BE2C (cell line): ENCODE data around the gene SMAD3.
"Not testable (repeated sequence)": the region's sequence is repeated elsewhere in the genome, so short reads cannot be mapped to it uniquely, and the experiment has no call there.

Experiments
- DNase-seq: peaks from one replicate; pipeline ENCODE4 v3.0.0-alpha.2; 2020
- H3K27me3 ChIP-seq: fragments of 250-450 bp; sonication (Bioruptor Pico); 2 replicates; pipeline ENCODE4 v1.5.1; 2020; ENCODE audit warnings: mild to moderate bottlenecking
- H3K36me3 ChIP-seq: fragments of 250-450 bp; sonication (Bioruptor Pico); 2 replicates; pipeline ENCODE4 v1.5.1; 2020; ENCODE audit warnings: mild to moderate bottlenecking
- H3K4me1 ChIP-seq: fragments of 250-450 bp; sonication (Bioruptor Pico); 2 replicates; pipeline ENCODE4 v1.5.1; 2020
- H3K4me3 ChIP-seq: 2 replicates; pipeline ENCODE4 v1.5.1; 2011; ENCODE audit warnings: low read depth, low read length
- H3K9me3 ChIP-seq: fragments of 250-450 bp; sonication (Bioruptor Pico); 2 replicates; pipeline ENCODE4 v1.5.1; 2020
- CTCF ChIP-seq: IDR thresholded peaks from 2 replicates; pipeline ENCODE4 v1.5.1; 2012; ENCODE audit warnings: mild to moderate bottlenecking, low read depth, low read length

SMAD3 gene

GRCh38 chr15:67070150-67070549, 4.7 kb downstream of the SMAD3 start:
- H3K36me3 ChIP-seq: no peaks in the 10 kb centered on the region; the same call in 1 of the 2 replicates
- H3K27me3 ChIP-seq: no peaks in the 10 kb centered on the region
- DNase-seq: no peak
- H3K4me1 ChIP-seq: no peaks in the 10 kb centered on the region
- no peaks in the 10 kb centered on the region for H3K9me3 ChIP-seq
- TF ChIP-seq CTCF: no peak
- H3K4me3 ChIP-seq: no peak overlapping the region

GRCh38 chr15:67070892-67071664, 5.7 kb downstream of the SMAD3 start:
- DNase-seq: no peak
- H3K27me3 ChIP-seq: no peaks in the 10 kb centered on the region
- H3K4me1 ChIP-seq: no peaks in the 10 kb centered on the region
- H3K9me3 ChIP-seq: no peaks in the 10 kb centered on the region
- H3K36me3 ChIP-seq: no peaks in the 10 kb centered on the region; the same call in 1 of the 2 replicates
- TF ChIP-seq CTCF: no peak
- no peak overlapping the region for H3K4me3 ChIP-seq

- H3K4me3 ChIP-seq: no peak overlapping the region
Observed at GRCh38 chr15:67072442-67072841, 7.0 kb downstream of the SMAD3 start.

GRCh38 chr15:67072958-67073357, 7.6 kb downstream of the SMAD3 start:
- Histone ChIP-seq H3K4me1 (no peaks in the 10 kb centered on the region; the same call in 1 of the 2 replicates), H3K36me3 (no peaks in the 10 kb centered on the region; the same call in 1 of the 2 replicates), H3K4me3 (no peak overlapping the region), H3K9me3 (no peaks in the 10 kb centered on the region), H3K27me3 (no peaks in the 10 kb centered on the region)
- DNase-seq: no peak
- no peak for TF ChIP-seq CTCF

More at GRCh38 chr15:67072442-67072841, 7.0 kb downstream of the SMAD3 start:
- Histone ChIP-seq H3K9me3 (no peaks in the 10 kb centered on the region), H3K4me1 (no peaks in the 10 kb centered on the region; the same call in 1 of the 2 replicates), H3K27me3 (no peaks in the 10 kb centered on the region), H3K36me3 (no peaks in the 10 kb centered on the region; the same call in 1 of the 2 replicates)
- TF ChIP-seq CTCF: no peak
- no peak for DNase-seq

- H3K4me1 ChIP-seq: no peaks in the 10 kb centered on the region; the same call in 1 of the 2 replicates
- H3K4me3 ChIP-seq: no peak overlapping the region
- no peaks in the 10 kb centered on the region; the same call in 1 of the 2 replicates for H3K36me3 ChIP-seq
- H3K27me3 ChIP-seq: no peaks in the 10 kb centered on the region
- no peak for TF ChIP-seq CTCF
- DNase-seq: no peak
- no peaks in the 10 kb centered on the region for H3K9me3 ChIP-seq
Observed at GRCh38 chr15:67074886-67075229, 9.5 kb downstream of the SMAD3 start.

- H3K9me3 ChIP-seq, H3K36me3 ChIP-seq, H3K4me3 ChIP-seq, DNase-seq, H3K27me3 ChIP-seq, H3K4me1 ChIP-seq: not testable (repeated sequence)
Observed at GRCh38 chr15:67075555-67076135, 10.2 kb downstream of the SMAD3 start.
